NB4 (cell line): ENCODE data around the gene OR13H1.

Experiments
- CTCF ChIP-seq: IDR thresholded peaks from one replicate; pipeline ENCODE4 v1.5.1; 2012; ENCODE audit warnings: low read depth, low read length
- POLR2A ChIP-seq: IDR thresholded peaks from 2 replicates; pipeline ENCODE4 v1.6.1; 2011; ENCODE audit warnings: mild to moderate bottlenecking; ENCODE audit not compliant: insufficient read length; ENCODE audit errors: extremely low read depth
- TF ChIP-seq, protein P1 (sequence below): IDR thresholded peaks from 2 replicates; pipeline ENCODE4 v1.6.1; 2011; ENCODE audit warnings: low read depth, low read length

GRCh38 chrX:131577413-131577812 is 33.5 kb downstream of the OR13H1 start:
- no peak for TF ChIP-seq CTCF
- no peak for TF ChIP-seq POLR2A
- TF ChIP-seq, protein P1, sequence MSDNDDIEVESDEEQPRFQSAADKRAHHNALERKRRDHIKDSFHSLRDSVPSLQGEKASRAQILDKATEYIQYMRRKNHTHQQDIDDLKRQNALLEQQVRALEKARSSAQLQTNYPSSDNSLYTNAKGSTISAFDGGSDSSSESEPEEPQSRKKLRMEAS = no peak
